ENCODE data around the gene CDC14B.
"Not testable (repeated sequence)": the region's sequence is repeated elsewhere in the genome, so short reads cannot be mapped to it uniquely, and the experiment has no call there.

The CDC14B gene

GRCh38 chr9:96503374-96503748 lies 116.3 kb downstream of the CDC14B start:
- H3K4me3 ChIP-seq (ENCODE audit: low read depth, low read length); H3K9ac ChIP-seq (ENCODE audit: low read depth, low read length); H3K9me3 ChIP-seq (ENCODE audit: control insufficient read depth, insufficient read depth, low read length); H3K4me1 ChIP-seq (ENCODE audit: control insufficient read depth, insufficient read depth, low read length); H3K27me3 ChIP-seq (ENCODE audit: control insufficient read depth, insufficient read depth, low read length); H3K36me3 ChIP-seq (ENCODE audit: control insufficient read depth, insufficient read depth, low read length): not testable (repeated sequence)

GRCh38 chr9:96502539-96503373 lies 116.9 kb downstream of the CDC14B start:
- no peaks in the 10 kb centered on the region for H3K9me3 ChIP-seq (ENCODE audit: control insufficient read depth, insufficient read depth, low read length)
- H3K9ac ChIP-seq (ENCODE audit: low read depth, low read length) = no peak overlapping the region
- H3K27me3 ChIP-seq (ENCODE audit: control insufficient read depth, insufficient read depth, low read length) = no peaks in the 10 kb centered on the region
- no peaks in the 10 kb centered on the region for H3K36me3 ChIP-seq (ENCODE audit: control insufficient read depth, insufficient read depth, low read length)
- H3K4me3 ChIP-seq (ENCODE audit: low read depth, low read length) = no peak overlapping the region
- peaks cover 8% of the 10 kb centered on the region for H3K4me1 ChIP-seq (ENCODE audit: control insufficient read depth, insufficient read depth, low read length)

- Histone ChIP-seq H3K9ac (ENCODE audit: low read depth, low read length) (no peak overlapping the region), H3K9me3 (ENCODE audit: control insufficient read depth, insufficient read depth, low read length) (no peaks in the 10 kb centered on the region), H3K27me3 (ENCODE audit: control insufficient read depth, insufficient read depth, low read length) (no peaks in the 10 kb centered on the region), H3K4me3 (ENCODE audit: low read depth, low read length) (no peak overlapping the region), H3K4me1 (ENCODE audit: control insufficient read depth, insufficient read depth, low read length) (peaks cover 8% of the 10 kb centered on the region), H3K36me3 (ENCODE audit: control insufficient read depth, insufficient read depth, low read length) (no peaks in the 10 kb centered on the region)
Measured at GRCh38 chr9:96501633-96502538, 117.8 kb downstream of the CDC14B start.

GRCh38 chr9:96500696-96501632 lies 118.7 kb downstream of the CDC14B start:
- Histone ChIP-seq H3K36me3 (ENCODE audit: control insufficient read depth, insufficient read depth, low read length) (peaks cover 1% of the 10 kb centered on the region), H3K4me1 (ENCODE audit: control insufficient read depth, insufficient read depth, low read length) (peaks cover 8% of the 10 kb centered on the region), H3K4me3 (ENCODE audit: low read depth, low read length) (no peak overlapping the region), H3K9ac (ENCODE audit: low read depth, low read length) (no peak overlapping the region), H3K9me3 (ENCODE audit: control insufficient read depth, insufficient read depth, low read length) (no peaks in the 10 kb centered on the region), H3K27me3 (ENCODE audit: control insufficient read depth, insufficient read depth, low read length) (no peaks in the 10 kb centered on the region)

GRCh38 chr9:96499257-96499656 lies 120.4 kb downstream of the CDC14B start:
- Histone ChIP-seq H3K4me1 (ENCODE audit: control insufficient read depth, insufficient read depth, low read length) (peaks cover 8% of the 10 kb centered on the region), H3K27me3 (ENCODE audit: control insufficient read depth, insufficient read depth, low read length) (no peaks in the 10 kb centered on the region), H3K9ac (ENCODE audit: low read depth, low read length) (no peak overlapping the region), H3K36me3 (ENCODE audit: control insufficient read depth, insufficient read depth, low read length) (peaks cover 4% of the 10 kb centered on the region), H3K9me3 (ENCODE audit: control insufficient read depth, insufficient read depth, low read length) (no peaks in the 10 kb centered on the region), H3K4me3 (ENCODE audit: low read depth, low read length) (no peak overlapping the region)

- Histone ChIP-seq H3K27me3 (ENCODE audit: control insufficient read depth, insufficient read depth, low read length) (no peaks in the 10 kb centered on the region), H3K4me1 (ENCODE audit: control insufficient read depth, insufficient read depth, low read length) (peaks cover 8% of the 10 kb centered on the region), H3K36me3 (ENCODE audit: control insufficient read depth, insufficient read depth, low read length) (peaks cover 4% of the 10 kb centered on the region), H3K9ac (ENCODE audit: low read depth, low read length) (no peak overlapping the region), H3K9me3 (ENCODE audit: control insufficient read depth, insufficient read depth, low read length) (no peaks in the 10 kb centered on the region), H3K4me3 (ENCODE audit: low read depth, low read length) (no peak overlapping the region)
Measured at GRCh38 chr9:96498796-96499195, 120.8 kb downstream of the CDC14B start.

- H3K27me3 ChIP-seq (ENCODE audit: control insufficient read depth, insufficient read depth, low read length) = no peaks in the 10 kb centered on the region
- no peaks in the 10 kb centered on the region for H3K4me1 ChIP-seq (ENCODE audit: control insufficient read depth, insufficient read depth, low read length)
- H3K4me3 ChIP-seq (ENCODE audit: low read depth, low read length) = no peak overlapping the region
- no peaks in the 10 kb centered on the region for H3K9me3 ChIP-seq (ENCODE audit: control insufficient read depth, insufficient read depth, low read length)
- H3K9ac ChIP-seq (ENCODE audit: low read depth, low read length) = no peak overlapping the region
- peaks cover 9% of the 10 kb centered on the region for H3K36me3 ChIP-seq (ENCODE audit: control insufficient read depth, insufficient read depth, low read length)
Measured at GRCh38 chr9:96497117-96497399, 122.6 kb downstream of the CDC14B start.

GRCh38 chr9:96496368-96497116 lies 123.1 kb downstream of the CDC14B start:
- peaks cover 9% of the 10 kb centered on the region for H3K36me3 ChIP-seq (ENCODE audit: control insufficient read depth, insufficient read depth, low read length)
- no peak overlapping the region for H3K4me3 ChIP-seq (ENCODE audit: low read depth, low read length)
- no peaks in the 10 kb centered on the region for H3K4me1 ChIP-seq (ENCODE audit: control insufficient read depth, insufficient read depth, low read length)
- no peaks in the 10 kb centered on the region for H3K9me3 ChIP-seq (ENCODE audit: control insufficient read depth, insufficient read depth, low read length)
- no peaks in the 10 kb centered on the region for H3K27me3 ChIP-seq (ENCODE audit: control insufficient read depth, insufficient read depth, low read length)
- H3K9ac ChIP-seq (ENCODE audit: low read depth, low read length) = no peak overlapping the region

GRCh38 chr9:96495341-96495740 lies 124.3 kb downstream of the CDC14B start:
- Histone ChIP-seq H3K4me3 (ENCODE audit: low read depth, low read length) (no peak overlapping the region), H3K36me3 (ENCODE audit: control insufficient read depth, insufficient read depth, low read length) (peaks cover 14% of the 10 kb centered on the region), H3K9me3 (ENCODE audit: control insufficient read depth, insufficient read depth, low read length) (no peaks in the 10 kb centered on the region), H3K9ac (ENCODE audit: low read depth, low read length) (no peak overlapping the region), H3K4me1 (ENCODE audit: control insufficient read depth, insufficient read depth, low read length) (no peaks in the 10 kb centered on the region), H3K27me3 (ENCODE audit: control insufficient read depth, insufficient read depth, low read length) (no peaks in the 10 kb centered on the region)

GRCh38 chr9:96494215-96494800 lies 125.3 kb downstream of the CDC14B start:
- Histone ChIP-seq H3K9ac (ENCODE audit: low read depth, low read length) (peak overlapping the region; percentile 26), H3K4me1 (ENCODE audit: control insufficient read depth, insufficient read depth, low read length) (no peaks in the 10 kb centered on the region), H3K9me3 (ENCODE audit: control insufficient read depth, insufficient read depth, low read length) (no peaks in the 10 kb centered on the region), H3K4me3 (ENCODE audit: low read depth, low read length) (no peak overlapping the region), H3K27me3 (ENCODE audit: control insufficient read depth, insufficient read depth, low read length) (no peaks in the 10 kb centered on the region), H3K36me3 (ENCODE audit: control insufficient read depth, insufficient read depth, low read length) (peaks cover 14% of the 10 kb centered on the region)
